ENCODE data around the gene IFT43. TPM values are rescaled to one million over a fixed set of nuclear protein-coding genes. Genes with fewer than 3 reads are reported as not detected.

Gene IFT43
- total and polyA plus RNA-seq, 9 of the 15 experiments (the other 6 are each of a cell fraction or from before 2014, with no cell fraction given) = 4.9 to 12.8 (median 8.0) TPM

DNA sequence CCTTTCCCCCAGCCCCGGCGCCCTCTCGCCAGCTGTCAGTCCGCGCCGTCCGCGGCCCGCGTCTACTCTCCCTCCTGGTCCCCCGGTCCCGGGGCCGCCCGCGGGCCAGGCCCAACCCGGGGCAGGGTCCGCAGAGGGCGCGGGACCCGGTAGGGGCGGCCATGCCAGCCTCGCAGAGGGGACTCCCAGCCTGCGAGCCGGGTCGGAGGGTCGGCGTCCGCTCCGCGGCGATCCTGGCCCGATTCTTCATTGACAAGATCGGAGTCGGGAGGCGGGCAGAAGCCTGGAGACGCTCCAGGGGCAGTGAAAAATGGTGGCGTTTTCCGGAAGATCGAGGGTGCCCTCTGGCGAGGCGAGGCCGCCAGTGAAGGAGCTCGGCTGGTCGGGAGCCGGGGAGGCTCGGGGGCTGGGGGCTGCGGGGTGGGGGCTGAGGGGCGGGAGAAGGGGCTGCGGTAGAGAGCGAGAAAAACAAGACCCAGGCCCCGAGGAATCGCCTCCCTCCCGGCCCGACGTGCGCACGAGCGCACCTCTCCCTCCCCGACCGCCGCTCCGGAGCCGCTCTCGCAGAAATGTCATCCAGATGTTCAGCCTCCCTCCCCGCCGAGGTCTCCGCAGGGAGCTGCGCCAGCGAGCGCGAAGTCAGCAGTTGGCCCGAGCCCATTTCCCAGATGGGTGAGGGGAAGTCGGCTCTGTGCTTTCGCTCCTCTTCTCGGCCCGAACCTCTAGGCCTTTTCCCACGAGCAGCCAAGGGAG is 3.1 kb upstream of the IFT43 start (continued):
- TF ChIP-seq, protein P1, sequence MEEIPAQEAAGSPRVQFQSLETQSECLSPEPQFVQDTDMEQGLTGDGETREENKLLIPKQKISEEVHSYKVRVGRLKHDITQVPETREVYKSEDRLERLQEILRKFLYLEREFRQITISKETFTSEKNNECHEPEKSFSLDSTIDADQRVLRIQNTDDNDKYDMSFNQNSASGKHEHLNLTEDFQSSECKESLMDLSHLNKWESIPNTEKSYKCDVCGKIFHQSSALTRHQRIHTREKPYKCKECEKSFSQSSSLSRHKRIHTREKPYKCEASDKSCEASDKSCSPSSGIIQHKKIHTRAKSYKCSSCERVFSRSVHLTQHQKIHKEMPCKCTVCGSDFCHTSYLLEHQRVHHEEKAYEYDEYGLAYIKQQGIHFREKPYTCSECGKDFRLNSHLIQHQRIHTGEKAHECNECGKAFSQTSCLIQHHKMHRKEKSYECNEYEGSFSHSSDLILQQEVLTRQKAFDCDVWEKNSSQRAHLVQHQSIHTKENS (CRISPR knock-in tag; IDR thresholded peaks at IDR 0.05) = no peak
- TF ChIP-seq NFE2L1 (tag; IDR thresholded peaks at IDR 0.05; ENCODE audit: borderline replicate concordance, low read depth) = no peak
- no peak for TF ChIP-seq RUNX1 (IDR thresholded peaks at IDR 0.05; ENCODE audit: low read depth)
- TF ChIP-seq SMC3 (conservative IDR thresholded peaks at IDR 0.05; ENCODE audit: insufficient read depth, low read depth, low read length) = peak; percentile 69
- TF ChIP-seq POLR2AphosphoS2 (IDR thresholded peaks at IDR 0.05; ENCODE audit: low read length) = no peak
- no peak for TF ChIP-seq HDAC1 (IDR thresholded peaks at IDR 0.05)
- no peak for TF ChIP-seq FOSL1 (tag; conservative IDR thresholded peaks at IDR 0.05)
- TF ChIP-seq SAFB2 (IDR thresholded peaks at IDR 0.05; ENCODE audit: borderline replicate concordance, low read depth, low read length, severe bottlenecking) = no peak
- TF ChIP-seq ZNF75A (CRISPR knock-in tag; IDR thresholded peaks at IDR 0.05) = no peak
- TF ChIP-seq, protein P2, sequence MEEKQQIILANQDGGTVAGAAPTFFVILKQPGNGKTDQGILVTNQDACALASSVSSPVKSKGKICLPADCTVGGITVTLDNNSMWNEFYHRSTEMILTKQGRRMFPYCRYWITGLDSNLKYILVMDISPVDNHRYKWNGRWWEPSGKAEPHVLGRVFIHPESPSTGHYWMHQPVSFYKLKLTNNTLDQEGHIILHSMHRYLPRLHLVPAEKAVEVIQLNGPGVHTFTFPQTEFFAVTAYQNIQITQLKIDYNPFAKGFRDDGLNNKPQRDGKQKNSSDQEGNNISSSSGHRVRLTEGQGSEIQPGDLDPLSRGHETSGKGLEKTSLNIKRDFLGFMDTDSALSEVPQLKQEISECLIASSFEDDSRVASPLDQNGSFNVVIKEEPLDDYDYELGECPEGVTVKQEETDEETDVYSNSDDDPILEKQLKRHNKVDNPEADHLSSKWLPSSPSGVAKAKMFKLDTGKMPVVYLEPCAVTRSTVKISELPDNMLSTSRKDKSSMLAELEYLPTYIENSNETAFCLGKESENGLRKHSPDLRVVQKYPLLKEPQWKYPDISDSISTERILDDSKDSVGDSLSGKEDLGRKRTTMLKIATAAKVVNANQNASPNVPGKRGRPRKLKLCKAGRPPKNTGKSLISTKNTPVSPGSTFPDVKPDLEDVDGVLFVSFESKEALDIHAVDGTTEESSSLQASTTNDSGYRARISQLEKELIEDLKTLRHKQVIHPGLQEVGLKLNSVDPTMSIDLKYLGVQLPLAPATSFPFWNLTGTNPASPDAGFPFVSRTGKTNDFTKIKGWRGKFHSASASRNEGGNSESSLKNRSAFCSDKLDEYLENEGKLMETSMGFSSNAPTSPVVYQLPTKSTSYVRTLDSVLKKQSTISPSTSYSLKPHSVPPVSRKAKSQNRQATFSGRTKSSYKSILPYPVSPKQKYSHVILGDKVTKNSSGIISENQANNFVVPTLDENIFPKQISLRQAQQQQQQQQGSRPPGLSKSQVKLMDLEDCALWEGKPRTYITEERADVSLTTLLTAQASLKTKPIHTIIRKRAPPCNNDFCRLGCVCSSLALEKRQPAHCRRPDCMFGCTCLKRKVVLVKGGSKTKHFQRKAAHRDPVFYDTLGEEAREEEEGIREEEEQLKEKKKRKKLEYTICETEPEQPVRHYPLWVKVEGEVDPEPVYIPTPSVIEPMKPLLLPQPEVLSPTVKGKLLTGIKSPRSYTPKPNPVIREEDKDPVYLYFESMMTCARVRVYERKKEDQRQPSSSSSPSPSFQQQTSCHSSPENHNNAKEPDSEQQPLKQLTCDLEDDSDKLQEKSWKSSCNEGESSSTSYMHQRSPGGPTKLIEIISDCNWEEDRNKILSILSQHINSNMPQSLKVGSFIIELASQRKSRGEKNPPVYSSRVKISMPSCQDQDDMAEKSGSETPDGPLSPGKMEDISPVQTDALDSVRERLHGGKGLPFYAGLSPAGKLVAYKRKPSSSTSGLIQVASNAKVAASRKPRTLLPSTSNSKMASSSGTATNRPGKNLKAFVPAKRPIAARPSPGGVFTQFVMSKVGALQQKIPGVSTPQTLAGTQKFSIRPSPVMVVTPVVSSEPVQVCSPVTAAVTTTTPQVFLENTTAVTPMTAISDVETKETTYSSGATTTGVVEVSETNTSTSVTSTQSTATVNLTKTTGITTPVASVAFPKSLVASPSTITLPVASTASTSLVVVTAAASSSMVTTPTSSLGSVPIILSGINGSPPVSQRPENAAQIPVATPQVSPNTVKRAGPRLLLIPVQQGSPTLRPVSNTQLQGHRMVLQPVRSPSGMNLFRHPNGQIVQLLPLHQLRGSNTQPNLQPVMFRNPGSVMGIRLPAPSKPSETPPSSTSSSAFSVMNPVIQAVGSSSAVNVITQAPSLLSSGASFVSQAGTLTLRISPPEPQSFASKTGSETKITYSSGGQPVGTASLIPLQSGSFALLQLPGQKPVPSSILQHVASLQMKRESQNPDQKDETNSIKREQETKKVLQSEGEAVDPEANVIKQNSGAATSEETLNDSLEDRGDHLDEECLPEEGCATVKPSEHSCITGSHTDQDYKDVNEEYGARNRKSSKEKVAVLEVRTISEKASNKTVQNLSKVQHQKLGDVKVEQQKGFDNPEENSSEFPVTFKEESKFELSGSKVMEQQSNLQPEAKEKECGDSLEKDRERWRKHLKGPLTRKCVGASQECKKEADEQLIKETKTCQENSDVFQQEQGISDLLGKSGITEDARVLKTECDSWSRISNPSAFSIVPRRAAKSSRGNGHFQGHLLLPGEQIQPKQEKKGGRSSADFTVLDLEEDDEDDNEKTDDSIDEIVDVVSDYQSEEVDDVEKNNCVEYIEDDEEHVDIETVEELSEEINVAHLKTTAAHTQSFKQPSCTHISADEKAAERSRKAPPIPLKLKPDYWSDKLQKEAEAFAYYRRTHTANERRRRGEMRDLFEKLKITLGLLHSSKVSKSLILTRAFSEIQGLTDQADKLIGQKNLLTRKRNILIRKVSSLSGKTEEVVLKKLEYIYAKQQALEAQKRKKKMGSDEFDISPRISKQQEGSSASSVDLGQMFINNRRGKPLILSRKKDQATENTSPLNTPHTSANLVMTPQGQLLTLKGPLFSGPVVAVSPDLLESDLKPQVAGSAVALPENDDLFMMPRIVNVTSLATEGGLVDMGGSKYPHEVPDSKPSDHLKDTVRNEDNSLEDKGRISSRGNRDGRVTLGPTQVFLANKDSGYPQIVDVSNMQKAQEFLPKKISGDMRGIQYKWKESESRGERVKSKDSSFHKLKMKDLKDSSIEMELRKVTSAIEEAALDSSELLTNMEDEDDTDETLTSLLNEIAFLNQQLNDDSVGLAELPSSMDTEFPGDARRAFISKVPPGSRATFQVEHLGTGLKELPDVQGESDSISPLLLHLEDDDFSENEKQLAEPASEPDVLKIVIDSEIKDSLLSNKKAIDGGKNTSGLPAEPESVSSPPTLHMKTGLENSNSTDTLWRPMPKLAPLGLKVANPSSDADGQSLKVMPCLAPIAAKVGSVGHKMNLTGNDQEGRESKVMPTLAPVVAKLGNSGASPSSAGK (IDR thresholded peaks at IDR 0.05) = peak; percentile 55

All from K562 (cell line).